NCI-H82 treated with DMSO at 0.1 percent for 48 hours (cell line): ENCODE measurements around the gene ANKS1B.

ENCODE experiments used
- DNase-seq: peaks from one replicate; lab custom pipeline; 2025; ENCODE audit not compliant: unreplicated experiment; lab: John Stamatoyannopoulos, UW

Gene ANKS1B

DNA sequence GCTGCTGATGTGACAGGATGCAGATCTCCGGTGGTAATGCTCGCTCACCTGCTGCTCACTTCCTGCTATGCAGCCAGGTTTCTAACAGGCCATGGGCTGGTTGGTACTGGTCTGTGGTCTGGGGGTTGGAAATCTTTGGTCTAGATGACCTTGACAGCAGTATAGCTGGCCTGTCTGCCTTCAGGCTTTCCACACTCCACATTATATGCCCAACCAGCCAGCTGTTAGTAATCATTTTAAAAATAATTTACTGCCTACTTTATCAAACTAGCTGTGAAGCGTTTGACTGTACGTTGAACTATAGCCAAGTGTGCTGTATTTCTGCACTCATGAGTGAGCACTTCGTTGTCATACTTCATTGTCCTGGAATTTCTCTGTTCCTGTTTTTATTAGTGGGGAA is 761.2 kb downstream of the ANKS1B start:
- no peak for DNase-seq

DNA sequence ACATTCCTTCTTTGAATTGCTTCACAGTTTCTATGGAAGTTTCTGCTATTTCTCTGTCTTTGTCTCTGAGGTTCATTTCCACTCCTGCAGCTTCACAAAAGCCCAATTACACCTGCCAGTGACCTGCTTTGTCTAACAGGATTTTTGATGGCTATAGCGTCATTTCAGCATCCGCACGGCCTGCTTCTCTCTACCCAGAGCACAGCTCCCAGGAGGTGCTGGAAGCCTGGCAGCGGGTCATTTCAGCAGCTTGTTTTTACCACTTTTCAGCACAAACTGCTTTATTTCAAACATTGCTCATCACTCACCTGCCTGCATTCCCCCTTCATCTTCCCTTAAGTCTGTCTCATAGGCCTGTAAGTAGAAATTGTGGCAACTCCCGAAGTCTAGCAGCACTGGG is 771.7 kb downstream of the ANKS1B start:
- DNase-seq: no peak

DNA sequence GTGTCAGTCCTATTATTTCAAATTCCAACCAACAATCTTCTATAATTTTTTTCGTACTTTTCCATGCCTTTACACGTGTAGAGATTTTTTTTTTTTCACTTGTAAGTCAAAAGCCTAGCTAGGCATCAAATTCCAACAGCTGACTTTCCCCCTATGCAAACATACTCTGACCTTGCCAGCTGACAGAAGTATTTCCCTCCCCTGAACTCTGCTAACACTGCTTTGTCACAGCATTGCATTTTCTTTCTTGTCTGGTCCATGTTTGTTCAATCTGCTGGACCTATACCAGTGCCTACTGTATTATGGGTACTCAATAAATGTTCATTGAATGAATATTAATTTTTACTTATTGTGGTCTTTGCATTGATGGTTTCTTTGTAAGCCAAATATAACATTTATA is 772.5 kb downstream of the ANKS1B start:
- no peak for DNase-seq

DNA sequence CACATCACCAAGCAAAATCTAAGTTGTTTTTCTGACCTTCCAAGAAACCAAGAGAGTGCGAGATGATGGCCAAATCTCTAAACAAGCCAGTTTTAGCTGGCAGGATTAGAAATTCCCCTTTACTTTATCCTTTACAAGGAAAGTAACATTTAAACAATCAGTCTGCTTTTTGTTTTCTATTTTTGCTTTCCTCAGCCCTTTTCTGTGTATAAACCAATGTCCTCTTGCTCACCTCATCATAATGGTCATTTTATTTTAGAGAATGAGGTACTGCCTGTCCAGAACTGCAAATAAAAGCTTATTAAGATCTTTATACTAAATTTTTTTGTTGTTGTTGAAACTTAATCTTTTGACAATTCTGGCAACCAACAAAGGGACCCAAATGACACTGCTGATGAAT is 779.6 kb downstream of the ANKS1B start:
- no peak for DNase-seq

DNA sequence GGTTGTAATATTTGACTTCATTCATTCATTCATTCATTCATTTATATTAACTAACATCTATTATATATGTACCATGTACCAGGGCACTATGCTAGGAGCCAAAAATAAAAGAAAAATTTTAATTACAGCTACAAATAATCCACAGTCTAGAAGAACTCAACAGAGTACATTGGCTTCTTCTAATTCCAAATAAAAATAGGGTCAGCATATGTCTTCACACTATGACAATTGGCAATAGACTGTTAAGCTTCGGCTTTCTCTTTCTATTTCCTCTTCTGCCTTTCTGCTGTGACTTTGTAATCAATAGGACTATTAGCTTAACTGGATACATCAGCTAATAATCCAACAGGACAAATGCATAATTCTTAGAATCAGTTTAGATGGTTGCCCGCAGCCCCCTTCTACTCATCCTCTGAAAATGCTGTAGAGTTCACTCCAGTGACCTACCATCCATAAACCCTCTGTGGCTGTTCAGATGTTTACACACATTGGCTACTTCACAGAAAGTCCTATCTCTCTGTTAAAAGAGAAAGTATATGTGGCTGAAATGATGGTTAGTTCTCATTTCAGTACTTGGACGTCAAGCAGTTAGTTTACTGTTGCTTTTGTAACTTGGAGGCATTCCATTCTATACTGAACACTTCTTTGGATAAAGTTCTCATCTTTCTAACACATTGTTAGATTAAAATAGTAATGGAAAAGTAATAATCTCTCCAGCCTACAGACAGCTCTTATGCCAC is 782.7 kb downstream of the ANKS1B start:
- DNase-seq: no peak

DNA sequence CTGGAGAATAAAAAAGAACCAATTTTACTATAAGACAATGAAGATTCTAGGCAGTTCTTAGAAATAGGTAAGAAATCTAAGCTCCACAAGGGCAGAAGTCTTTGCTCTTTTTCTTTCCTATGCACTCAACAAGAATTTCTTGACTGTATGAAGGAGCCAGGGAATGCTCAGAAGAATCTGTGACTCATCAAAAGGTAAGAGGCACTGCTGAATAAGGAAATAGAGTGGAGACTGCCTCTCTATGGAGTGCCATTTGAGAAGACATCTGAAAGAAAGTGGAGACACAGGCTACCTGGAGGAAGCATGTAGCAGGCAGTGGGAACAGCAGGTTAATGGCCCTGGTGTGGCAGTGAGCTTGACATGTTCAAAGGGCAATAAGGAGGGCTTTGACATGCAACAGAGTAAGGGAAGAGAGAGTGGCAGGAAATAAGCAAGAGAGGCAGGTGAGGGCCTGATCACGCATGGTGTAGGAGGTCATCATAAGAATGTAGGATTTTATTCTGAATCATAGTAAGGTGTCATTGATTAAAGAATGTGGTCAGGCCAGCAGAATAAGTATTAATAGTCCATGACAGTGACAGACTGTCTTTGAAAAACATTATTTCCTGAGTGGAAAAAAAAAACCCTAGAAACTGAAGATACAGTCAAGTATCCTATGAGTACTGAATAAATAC is 783.9 kb downstream of the ANKS1B start:
- DNase-seq: no peak

DNA sequence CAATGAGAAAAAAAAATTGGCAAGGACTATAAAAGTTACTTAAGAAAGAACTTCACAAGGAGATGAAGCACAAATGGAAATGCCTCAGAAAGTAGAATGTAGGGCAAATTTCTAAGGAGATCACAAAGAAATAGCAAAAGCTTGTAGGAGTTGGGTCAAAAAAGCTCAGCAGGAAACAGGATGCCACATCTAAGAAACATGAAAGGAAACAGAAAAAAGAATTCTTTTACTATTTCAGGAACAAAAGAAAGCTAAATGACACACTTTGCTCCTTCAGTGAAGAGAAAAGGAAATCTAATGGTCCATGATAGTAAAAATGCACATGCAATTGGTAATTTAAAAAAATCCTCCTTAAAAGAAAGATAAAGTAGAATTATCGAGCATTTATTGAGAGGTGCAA is 789.3 kb downstream of the ANKS1B start:
- no peak for DNase-seq

DNA sequence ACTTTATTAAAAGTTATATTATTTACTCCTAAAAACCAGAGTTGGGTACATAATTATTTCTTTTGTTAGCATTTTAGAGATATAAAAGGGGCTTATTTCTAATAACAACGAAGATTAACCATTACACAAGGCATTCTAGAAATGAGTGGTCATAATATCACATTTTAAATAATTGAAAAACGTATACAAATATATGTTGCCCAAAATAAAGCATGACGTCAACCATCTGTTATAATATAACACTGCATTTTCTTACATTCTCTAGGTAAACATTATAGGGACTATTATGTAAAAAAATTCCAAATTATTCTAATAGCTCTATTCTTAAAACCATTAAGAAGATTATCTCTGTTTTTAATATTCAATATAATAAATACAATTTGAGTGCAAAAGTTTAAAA is 792.2 kb downstream of the ANKS1B start:
- DNase-seq: no peak

DNA sequence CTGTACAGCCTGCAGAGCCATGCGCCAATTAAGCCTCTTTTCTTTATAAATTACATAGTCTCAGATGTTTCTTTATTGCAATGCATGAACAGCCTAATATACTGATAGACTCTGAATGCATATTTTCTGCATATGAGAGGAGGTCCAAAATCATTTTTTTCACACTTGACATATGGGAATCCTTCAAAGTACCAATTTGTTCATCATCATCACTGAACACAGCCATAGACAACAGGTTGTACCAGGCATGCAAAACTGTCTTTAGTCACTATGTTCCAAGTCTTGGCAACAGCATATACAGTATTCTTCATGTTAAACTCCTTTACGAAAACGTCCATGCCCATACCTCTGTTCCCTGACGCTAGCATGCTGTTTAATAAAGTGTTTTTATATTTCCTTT is 807.9 kb downstream of the ANKS1B start:
- no peak for DNase-seq

DNA sequence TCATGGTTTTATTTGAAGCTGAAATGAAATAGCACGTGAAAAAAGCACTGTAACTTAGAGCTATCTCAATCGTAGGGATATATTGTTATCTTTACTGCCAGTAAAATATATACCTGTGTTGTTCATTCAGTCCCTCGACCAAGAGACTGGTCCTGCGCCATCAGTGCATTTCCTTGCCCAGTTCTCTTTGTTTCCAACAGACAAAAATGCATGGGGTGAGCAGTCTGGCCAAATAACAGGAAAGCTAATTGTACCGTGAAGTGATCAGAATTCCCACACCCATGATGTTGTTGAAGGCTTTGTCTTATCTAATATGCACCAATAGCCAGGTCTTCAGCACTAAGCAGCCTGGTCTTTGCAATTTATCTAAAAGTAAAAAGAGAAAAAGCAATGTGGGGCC is 814.3 kb downstream of the ANKS1B start:
- no peak for DNase-seq

DNA sequence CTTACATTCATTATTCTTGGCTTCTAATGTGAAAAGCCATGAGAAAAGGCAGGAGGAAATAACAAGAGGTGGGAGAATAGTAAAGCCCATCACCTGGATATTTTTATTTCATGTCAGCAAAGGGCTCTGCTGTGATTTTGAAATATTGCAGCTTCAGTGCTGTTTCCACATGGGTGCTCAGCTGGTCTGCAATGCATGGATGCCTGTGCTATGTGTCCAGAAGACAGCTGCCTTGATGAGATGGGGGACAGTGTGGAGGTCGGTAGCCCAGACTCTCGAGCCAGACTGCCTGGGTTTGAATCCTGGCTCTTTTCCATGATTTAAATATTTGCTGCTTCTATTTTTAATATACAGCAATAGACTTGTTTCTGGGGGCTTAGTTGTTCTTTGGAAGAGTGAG is 814.7 kb downstream of the ANKS1B start:
- DNase-seq: no peak

DNA sequence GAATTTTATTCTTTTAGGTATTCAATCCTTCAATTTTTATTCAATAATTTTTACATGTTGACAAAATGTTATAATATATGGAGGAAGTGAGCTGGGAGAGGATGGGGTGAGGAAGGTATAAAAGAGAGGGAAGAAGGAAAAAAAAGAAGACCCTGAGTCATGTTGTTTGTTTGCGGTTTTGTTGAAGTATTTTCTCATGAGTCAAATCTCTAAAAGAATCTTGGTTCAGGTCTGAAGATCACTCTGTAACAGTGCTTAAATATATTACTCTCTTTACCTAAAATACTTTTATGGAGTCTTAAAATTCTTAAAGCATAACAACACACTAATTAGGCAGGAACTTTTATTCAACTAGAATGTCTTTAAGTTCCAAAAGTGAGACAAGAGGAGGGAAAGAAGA is 826.8 kb downstream of the ANKS1B start:
- DNase-seq: no peak

DNA sequence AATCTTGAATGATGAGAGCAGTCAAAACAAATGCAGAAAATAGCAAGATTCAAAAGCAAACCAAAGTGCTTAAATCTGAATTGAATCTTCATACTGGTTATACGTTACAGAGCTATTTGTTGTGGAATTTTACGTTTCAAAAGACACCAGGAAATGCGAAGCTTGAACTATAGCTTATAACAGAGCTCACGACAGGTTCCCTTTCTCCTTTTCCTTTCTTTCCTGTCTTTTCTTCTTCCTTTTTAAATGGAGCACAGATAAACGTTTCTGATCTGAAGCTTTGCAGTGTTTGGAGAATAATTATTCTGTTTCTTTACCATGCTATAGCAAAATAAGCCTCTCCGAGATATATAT is 829.8 kb downstream of the ANKS1B start:
- DNase-seq: no peak

DNA sequence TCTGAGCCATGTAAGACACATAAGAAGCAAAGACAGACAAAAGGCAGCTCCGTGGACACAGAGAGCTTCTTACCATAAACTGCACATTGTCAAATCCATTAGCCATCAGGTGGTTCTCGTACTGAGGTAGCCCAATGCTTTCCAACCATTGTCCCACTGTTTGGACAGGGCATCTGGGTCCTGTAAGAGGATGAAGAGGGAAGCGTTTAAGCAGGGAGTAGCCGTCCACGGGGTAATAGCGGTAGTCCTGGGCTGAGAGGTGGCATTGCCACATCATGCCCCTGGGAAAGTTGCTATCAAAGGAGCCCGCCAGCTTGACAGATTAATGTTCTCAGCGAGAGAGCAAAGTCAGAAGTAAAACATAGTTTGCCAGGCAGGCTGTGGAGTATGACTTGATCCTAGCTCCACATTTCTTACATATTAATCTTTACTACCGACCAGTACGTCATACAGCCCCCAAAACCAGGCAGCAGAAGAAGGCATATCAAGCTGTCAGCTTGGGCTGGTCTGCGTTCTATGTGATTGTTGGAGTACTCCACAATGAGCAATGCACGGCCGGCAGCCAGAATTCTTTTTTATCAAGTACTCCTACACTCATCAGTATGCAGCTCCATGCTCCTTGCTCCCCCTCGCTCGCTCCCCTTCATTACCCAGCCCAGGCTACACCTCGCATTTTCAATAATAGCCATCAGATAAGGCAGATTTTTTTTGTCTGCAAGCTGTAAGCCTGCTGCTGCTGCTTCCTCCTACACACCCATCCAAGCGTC is 830.3 kb downstream of the ANKS1B start:
- no peak for DNase-seq

DNA sequence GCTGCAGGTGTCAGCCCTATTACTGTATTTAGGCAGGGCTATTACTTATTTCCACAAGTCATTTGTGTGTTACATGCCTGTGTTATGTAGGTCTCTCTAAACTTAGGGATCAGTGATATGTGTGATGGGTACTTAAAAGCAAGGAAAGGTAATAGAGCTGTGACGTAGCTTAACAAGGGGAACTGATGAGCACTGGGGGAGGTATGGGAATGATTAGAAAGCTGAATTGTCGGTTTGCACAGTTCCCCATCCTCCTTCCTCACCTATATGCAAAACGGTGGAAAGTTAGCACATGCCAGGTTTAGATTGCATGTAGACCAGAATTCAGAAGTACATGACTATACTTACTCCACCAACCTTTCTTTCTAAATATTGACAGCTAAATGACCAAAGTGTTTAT is 831.4 kb downstream of the ANKS1B start:
- no peak for DNase-seq

DNA sequence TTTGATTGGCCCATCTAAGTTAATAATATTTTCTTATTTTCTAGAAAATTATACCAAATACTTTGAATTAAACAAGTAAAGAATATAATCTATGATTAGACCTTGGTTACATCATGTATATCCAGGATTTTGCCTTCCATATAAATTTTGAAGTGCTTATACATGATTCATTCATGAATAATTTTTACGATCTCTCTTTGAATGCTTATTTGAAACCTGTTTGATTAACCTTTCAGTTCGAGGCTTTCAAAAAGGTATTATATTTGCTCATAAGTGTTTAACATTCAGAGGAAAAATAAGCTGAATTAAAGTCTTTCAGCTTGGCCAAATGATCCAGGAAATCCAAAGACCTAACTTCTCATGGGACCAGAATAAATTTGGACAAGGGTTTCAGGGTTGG is 832.4 kb downstream of the ANKS1B start:
- no peak for DNase-seq

DNA sequence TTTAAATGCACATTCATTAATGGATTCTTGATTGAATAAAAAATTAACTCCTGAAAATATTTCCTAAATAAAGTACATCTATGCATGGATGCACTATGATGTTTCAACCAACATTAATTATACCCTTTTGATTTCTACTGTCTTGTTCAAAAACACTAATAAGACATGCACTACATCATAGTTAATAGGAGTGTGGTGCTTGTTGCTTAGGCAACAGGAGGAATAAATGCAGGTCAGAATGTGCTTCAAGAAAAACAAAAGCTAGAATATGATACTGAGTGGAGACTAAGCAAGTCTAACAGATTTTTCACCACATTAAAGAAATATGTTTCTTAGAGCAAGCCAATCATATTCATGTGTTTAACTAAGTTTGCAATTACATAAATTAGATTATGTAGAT is 833.0 kb downstream of the ANKS1B start:
- DNase-seq: no peak

DNA sequence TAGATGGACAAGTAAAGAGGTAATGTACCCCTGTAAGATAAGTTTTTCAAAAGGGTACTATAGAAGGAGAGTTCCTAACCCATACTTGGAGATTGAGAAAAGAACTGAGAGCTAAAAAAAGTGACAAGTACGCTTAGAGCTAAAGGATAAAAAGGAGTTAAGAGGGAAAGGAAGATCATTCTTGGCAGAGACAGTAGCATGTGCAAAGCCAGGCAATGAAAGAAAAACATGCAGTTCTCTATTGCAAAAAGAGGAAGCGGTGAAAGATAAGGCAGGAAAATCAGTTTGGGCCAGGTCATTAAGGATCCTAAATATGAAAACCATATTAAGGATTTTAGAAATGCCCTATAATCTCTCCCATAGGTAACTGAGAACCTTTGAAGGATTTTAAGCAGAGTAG is 837.6 kb downstream of the ANKS1B start:
- no peak for DNase-seq

DNA sequence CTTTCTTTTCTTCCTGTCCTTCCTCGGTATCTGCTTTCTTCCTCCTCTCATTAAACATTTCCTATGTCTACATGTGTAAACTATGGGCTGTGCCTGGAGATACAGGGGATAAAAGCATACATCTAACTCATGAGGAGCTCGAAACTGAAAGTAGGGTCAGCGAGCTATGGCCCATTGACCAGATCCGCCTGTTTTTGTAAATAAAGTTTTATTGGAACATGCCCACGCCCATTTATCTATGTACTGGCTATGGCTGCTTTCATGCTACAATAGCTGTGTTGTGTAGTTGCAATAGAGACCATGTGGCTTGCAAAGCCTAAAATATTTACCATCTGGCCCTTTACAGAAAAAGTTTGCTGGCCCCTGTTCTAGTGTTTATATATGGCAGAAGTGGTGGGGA is 838.0 kb downstream of the ANKS1B start:
- DNase-seq: no peak

DNA sequence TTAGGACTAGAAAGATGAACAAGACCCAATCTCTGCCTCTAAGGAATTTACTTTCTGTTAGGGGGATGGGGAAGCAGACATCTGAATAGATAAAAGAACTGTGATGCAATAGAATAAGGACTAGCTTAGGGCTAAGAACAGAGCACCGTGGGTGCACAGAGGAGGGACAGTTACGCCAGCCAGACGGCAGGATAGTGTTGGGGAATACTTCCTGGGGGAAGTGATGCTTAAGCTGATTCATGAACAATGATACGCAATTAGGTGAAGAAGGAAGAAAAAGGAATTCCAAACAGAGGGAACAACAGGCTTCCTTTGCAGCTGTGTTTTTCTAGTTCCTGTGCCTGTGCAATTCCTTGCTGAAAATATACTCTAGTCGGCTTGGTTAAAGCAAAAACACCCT is 838.6 kb downstream of the ANKS1B start:
- no peak for DNase-seq

DNA sequence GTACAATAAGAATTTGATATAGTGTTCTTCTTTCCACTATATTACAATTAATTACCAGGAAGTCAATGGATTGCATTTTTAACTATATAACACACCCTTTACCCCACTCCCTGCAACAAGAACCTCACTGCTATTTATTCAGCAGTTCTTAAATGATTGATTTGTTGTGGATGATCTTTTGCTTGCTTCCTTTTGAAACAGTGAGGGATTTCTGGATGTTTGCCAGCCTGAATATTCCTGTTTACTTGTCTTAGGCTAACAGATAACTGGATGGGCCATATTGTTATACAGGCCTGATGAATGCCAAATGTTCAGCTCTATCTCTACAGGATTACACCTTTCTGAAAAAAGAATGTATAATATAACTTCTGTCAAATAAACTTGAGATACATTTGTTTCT is 842.1 kb downstream of the ANKS1B start:
- no peak for DNase-seq

DNA sequence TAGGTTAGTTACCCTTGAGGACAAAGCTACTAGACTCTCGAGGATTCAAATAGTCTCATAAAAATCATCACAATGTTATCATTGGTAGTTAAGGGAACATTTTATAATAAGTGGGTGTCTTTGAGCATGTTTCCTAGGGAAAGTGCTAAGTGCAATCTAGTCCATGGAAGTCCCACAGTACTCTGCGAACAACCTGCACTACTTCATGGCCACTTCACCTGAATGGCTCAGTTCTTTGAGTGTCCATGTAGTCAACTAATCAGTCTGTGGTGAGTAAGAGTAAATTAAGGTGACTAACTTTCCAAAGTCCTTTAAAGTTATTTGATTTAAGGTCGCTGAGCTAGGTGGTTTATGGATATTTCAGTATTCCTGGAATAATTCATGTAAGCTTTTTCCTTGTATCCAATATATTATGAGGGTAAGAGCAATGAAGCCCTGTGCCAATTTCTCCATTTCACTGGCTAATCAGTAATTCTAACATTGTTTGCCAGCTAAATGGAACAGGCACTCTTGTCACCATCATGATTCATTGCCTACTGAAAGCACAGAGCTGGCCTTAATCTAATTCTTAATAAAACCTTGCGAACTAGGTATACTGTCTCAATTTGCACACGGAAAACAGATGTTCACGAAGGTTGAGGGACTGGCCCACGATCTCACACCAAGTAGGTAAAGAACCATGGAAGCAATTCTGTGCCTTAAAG is 844.6 kb downstream of the ANKS1B start:
- DNase-seq: no peak
